Glutamatergic neuron (in vitro differentiated cells): ENCODE data around the gene SEC16A. TPM values are rescaled to one million over a fixed set of nuclear protein-coding genes. Genes with fewer than 3 reads are reported as not detected.
A peak's percentile ranks its signal among the peaks of the same experiment; 100 is the strongest.

Experiments used
- DNase-seq: peaks from one replicate; pipeline ENCODE4 v3.0.0; 2022
- H3K27ac Mint-ChIP-seq: one replicate; pipeline ENCODE4 v1.8.0; 2020; ENCODE audit warnings: mild to moderate bottlenecking, mixed read lengths, inconsistent platforms; ENCODE audit not compliant: unreplicated experiment
- H3K27me3 Mint-ChIP-seq: one replicate; pipeline ENCODE4 v1.8.0; 2020; ENCODE audit warnings: mild to moderate bottlenecking, moderate library complexity, mixed read lengths, inconsistent platforms; ENCODE audit not compliant: unreplicated experiment
- H3K36me3 Mint-ChIP-seq: one replicate; pipeline ENCODE4 v1.8.0; 2020; ENCODE audit warnings: mild to moderate bottlenecking, mixed read lengths, inconsistent platforms; ENCODE audit not compliant: unreplicated experiment
- H3K4me1 Mint-ChIP-seq: one replicate; pipeline ENCODE4 v1.8.0; 2020; ENCODE audit warnings: mild to moderate bottlenecking, low read depth, mixed read lengths, inconsistent platforms; ENCODE audit not compliant: unreplicated experiment
- H3K4me3 Mint-ChIP-seq: one replicate; pipeline ENCODE4 v1.8.0; 2020; ENCODE audit warnings: mild to moderate bottlenecking, mixed read lengths, inconsistent platforms; ENCODE audit not compliant: unreplicated experiment
- H3K9me3 Mint-ChIP-seq: one replicate; pipeline ENCODE4 v1.8.0; 2020; ENCODE audit warnings: mild to moderate bottlenecking, moderate library complexity, mixed read lengths, inconsistent platforms; ENCODE audit not compliant: unreplicated experiment
- CTCF ChIP-seq: fragments of 200-600 bp; sonication (generic); IDR thresholded peaks from one replicate; pipeline ENCODE4 v1.5.0; 2021; ENCODE audit not compliant: partially characterized antibody, unreplicated experiment
- total RNA-seq: library from RNA; stranded (reverse); fragmentation: NEBNext Ultra II Directional; extraction: Animal tissue kit (Norgen Biotek cat#: 25700); gene quantifications from one replicate; pipeline ENCODE4 v1.2.1, GENCODE V29; 2021; ENCODE audit not compliant: unreplicated experiment

SEC16A gene
- total RNA-seq, 1 donor from 2014 or later, result 74.3 TPM

GRCh38 chr9:136494531-136495215, 11.8 kb upstream of the SEC16A start:
- H3K27ac Mint-ChIP-seq, result peak overlapping the region; percentile 28
- no peak overlapping the region for H3K4me3 Mint-ChIP-seq
- no peak for DNase-seq
- no peak for TF ChIP-seq CTCF
- peaks cover 2% of the 10 kb centered on the region for H3K9me3 Mint-ChIP-seq
- H3K4me1 Mint-ChIP-seq, result peaks cover 4% of the 10 kb centered on the region
- no peaks in the 10 kb centered on the region for H3K27me3 Mint-ChIP-seq
- no peaks in the 10 kb centered on the region for H3K36me3 Mint-ChIP-seq

GRCh38 chr9:136494012-136494411, 11.2 kb upstream of the SEC16A start:
- Mint-ChIP-seq H3K27me3 (no peaks in the 10 kb centered on the region), H3K9me3 (peaks cover 2% of the 10 kb centered on the region), H3K27ac (no peak overlapping the region), H3K36me3 (no peaks in the 10 kb centered on the region), H3K4me3 (no peak overlapping the region), H3K4me1 (peaks cover 4% of the 10 kb centered on the region)
- no peak for DNase-seq
- TF ChIP-seq CTCF, result no peak

- peaks cover 2% of the 10 kb centered on the region for H3K9me3 Mint-ChIP-seq
- H3K27ac Mint-ChIP-seq, result no peak overlapping the region
- H3K4me3 Mint-ChIP-seq, result no peak overlapping the region
- H3K27me3 Mint-ChIP-seq, result no peaks in the 10 kb centered on the region
- no peak for TF ChIP-seq CTCF
- peaks cover 4% of the 10 kb centered on the region for H3K4me1 Mint-ChIP-seq
- no peaks in the 10 kb centered on the region for H3K36me3 Mint-ChIP-seq
- no peak for DNase-seq
Measured at GRCh38 chr9:136493567-136493971, 10.7 kb upstream of the SEC16A start.

- no peaks in the 10 kb centered on the region for H3K36me3 Mint-ChIP-seq
- H3K4me3 Mint-ChIP-seq, result no peak overlapping the region
- H3K4me1 Mint-ChIP-seq, result peaks cover 4% of the 10 kb centered on the region
- no peak for TF ChIP-seq CTCF
- no peak for DNase-seq
- H3K27me3 Mint-ChIP-seq, result no peaks in the 10 kb centered on the region
- H3K9me3 Mint-ChIP-seq, result peaks cover 2% of the 10 kb centered on the region
- no peak overlapping the region for H3K27ac Mint-ChIP-seq
Measured at GRCh38 chr9:136492978-136493522, 10.2 kb upstream of the SEC16A start.

- H3K4me1 Mint-ChIP-seq, result peaks cover 9% of the 10 kb centered on the region
- peaks cover 2% of the 10 kb centered on the region for H3K27me3 Mint-ChIP-seq
Measured at GRCh38 chr9:136489731-136490130, 6.9 kb upstream of the SEC16A start.

More at GRCh38 chr9:136489731-136490130, 6.9 kb upstream of the SEC16A start:
- TF ChIP-seq CTCF, result no peak
- Mint-ChIP-seq H3K4me3 (no peak overlapping the region), H3K9me3 (peaks cover 2% of the 10 kb centered on the region), H3K36me3 (no peaks in the 10 kb centered on the region), H3K27ac (no peak overlapping the region)
- DNase-seq, result no peak
